Left lung (tissue), 10 donors: ENCODE results near the gene C1GALT1. TPM values are rescaled to one million over a fixed set of nuclear protein-coding genes. Genes with fewer than 3 reads are reported as not detected.

Source experiments
- ATAC-seq: fragments of 200-7000 bp; cut with Tn5 transposase; one replicate; pipeline ENCODE4 v1.9.1; 2020; ENCODE audit warnings: moderate library complexity
- DNase-seq, 4 donors: peaks; one replicate each; pipeline ENCODE4 v3.0.0-alpha.2; 2013 to 2020
- H3K27ac ChIP-seq, 2 donors: fragments of 200-600 bp; sonication (generic) in 1 of 2; one replicate each; pipeline versions ENCODE4 v1.5.0 to v1.8.0; 2020 to 2021
- H3K27me3 ChIP-seq, 2 donors: fragments of 200-600 bp; sonication (generic) in 1 of 2; one replicate each; pipeline versions ENCODE4 v1.5.0 to v1.8.0; 2020 to 2021
- H3K36me3 ChIP-seq, 2 donors: fragments of 200-600 bp; sonication (generic) in 1 of 2; one replicate each; pipeline versions ENCODE4 v1.5.0 to v1.8.0; 2020 to 2021
- H3K4me1 ChIP-seq, 2 donors: fragments of 200-600 bp; one replicate each; pipeline ENCODE4 v1.8.0; 2021
- H3K4me3 ChIP-seq, 2 donors: fragments of 200-600 bp; sonication (generic) in 1 of 2; one replicate each; pipeline versions ENCODE4 v1.5.0 to v1.8.0; 2020 to 2021; ENCODE audit warnings: mild to moderate bottlenecking in 1 of 2
- H3K9me3 ChIP-seq, 2 donors: fragments of 200-600 bp; sonication (generic) in 1 of 2; one replicate each; pipeline versions ENCODE4 v1.5.0 to v1.8.0; 2020 to 2021
- intact Hi-C, 2 donors: fragments of 100-400 bp; cut with DNase I; formaldehyde crosslinking; loops; one replicate each; pipeline versions ENCODE4 v1.11.2 to v1.14.2; 2022
- polyA plus RNA-seq, 6 donors: library from polyadenylated mRNA; unstranded; fragments of 120-200 nt; gene quantifications; one replicate each; pipeline ENCODE4 v1.2.1, GENCODE V29; 2013; ENCODE audit not compliant: insufficient read length in 6 of 6
- total RNA-seq, 2 donors: library from RNA; stranded (reverse); fragmentation: NEBNext Ultra II Directional; extraction: Animal tissue kit (Norgen Biotek cat#: 25700); gene quantifications; one replicate each; pipeline ENCODE4 v1.2.1, GENCODE V29; 2021
- TF ChIP-seq, protein P1 (sequence below), 2 donors: fragments of 200-600 bp; sonication (generic) in 1 of 2; IDR thresholded peaks; one replicate each; pipeline versions ENCODE4 v1.5.0 to v1.8.0; 2021; ENCODE audit warnings: antibody characterized with exemption in 2 of 2
- donor health status: DM: no; HTN: yes; CAD: no.
- donor health status: DM: no; HTN: no; CAD: no.

The C1GALT1 gene
- total and polyA plus RNA-seq, 8 donors = 14.0 to 39.3 (median 24.7) TPM

- H3K4me1 ChIP-seq = peaks cover 0 to 5% of the 10 kb centered on the region in 2 donors
- no peak for DNase-seq
- intact Hi-C loops = no loop called here
- no peaks in the 10 kb centered on the region for H3K9me3 ChIP-seq
- ATAC-seq = no peak
- no peaks in the 10 kb centered on the region for H3K27me3 ChIP-seq
- H3K4me3 ChIP-seq = no peak overlapping the region
- H3K36me3 ChIP-seq = no peaks in the 10 kb centered on the region
- TF ChIP-seq, protein P1, sequence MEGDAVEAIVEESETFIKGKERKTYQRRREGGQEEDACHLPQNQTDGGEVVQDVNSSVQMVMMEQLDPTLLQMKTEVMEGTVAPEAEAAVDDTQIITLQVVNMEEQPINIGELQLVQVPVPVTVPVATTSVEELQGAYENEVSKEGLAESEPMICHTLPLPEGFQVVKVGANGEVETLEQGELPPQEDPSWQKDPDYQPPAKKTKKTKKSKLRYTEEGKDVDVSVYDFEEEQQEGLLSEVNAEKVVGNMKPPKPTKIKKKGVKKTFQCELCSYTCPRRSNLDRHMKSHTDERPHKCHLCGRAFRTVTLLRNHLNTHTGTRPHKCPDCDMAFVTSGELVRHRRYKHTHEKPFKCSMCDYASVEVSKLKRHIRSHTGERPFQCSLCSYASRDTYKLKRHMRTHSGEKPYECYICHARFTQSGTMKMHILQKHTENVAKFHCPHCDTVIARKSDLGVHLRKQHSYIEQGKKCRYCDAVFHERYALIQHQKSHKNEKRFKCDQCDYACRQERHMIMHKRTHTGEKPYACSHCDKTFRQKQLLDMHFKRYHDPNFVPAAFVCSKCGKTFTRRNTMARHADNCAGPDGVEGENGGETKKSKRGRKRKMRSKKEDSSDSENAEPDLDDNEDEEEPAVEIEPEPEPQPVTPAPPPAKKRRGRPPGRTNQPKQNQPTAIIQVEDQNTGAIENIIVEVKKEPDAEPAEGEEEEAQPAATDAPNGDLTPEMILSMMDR (IDR thresholded peaks at IDR 0.05) = no peak
- H3K27ac ChIP-seq = no peak overlapping the region
Observed at GRCh38 chr7:7202375-7202720, 20.0 kb downstream of the C1GALT1 start.

DNA sequence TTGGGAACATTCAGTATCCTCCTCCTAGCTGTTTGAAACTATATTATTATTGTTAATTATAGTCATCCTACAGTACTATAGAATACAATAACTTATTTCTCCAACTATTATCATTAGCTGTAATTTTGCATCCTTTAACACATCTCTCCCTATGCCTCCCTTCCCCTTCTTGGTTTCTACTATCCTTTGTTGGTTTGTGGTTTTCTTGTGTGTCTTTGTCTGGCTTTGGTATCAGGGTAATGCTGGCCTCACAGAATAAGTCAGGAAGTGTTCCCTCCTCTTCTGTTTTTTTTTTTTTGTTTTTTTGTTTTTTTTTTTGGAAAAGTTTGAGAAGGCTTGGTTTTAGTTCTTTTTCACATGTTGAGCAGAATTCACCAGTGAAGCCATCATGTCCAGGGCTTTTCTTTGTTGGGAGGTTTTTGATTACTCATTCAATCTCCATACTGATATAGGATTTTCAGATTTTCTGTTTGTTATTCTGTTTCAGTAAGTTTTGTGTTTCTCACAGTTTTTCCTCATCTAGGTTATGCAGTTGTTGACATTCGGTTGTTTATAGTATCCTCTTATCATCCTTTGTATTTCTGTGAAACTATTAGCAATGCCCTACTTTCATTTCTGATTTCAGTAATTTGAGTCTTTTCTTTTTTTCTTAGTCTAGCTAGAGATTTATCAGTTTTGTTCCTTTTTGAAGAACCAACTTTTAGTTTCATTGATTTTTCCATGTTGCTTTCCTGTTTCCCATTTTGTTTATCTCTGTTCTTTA is 21.6 kb downstream of the C1GALT1 start:
- ATAC-seq = no peak
- no peaks in the 10 kb centered on the region for H3K9me3 ChIP-seq
- TF ChIP-seq, protein P1 (IDR thresholded peaks at IDR 0.05) = no peak
- no peaks in the 10 kb centered on the region for H3K36me3 ChIP-seq
- no peak for DNase-seq
- H3K27me3 ChIP-seq = no peaks in the 10 kb centered on the region
- no peak overlapping the region for H3K27ac ChIP-seq
- H3K4me3 ChIP-seq = no peak overlapping the region
- intact Hi-C loops = no loop called here
- peaks cover 0 to 5% of the 10 kb centered on the region in 2 donors for H3K4me1 ChIP-seq

DNA sequence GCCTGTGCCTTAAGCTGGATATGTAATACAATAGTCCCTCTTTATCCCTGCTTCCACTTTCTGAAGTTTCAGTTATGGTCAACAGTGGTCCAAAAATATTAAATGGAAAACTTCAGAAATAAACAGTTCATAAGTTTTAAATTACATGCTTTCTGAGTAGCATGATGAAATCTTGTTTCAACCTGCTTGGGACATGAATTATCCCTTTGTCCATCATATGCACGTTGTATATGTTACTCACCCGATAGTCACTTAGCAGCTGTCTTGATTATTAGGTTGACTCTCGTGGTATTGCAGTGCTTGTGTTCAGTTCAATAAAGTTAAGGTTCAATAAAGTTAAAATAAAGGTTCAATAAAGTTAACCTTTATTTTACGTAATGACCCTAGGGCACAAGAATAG is 25.5 kb downstream of the C1GALT1 start:
- H3K27ac ChIP-seq = no peak overlapping the region
- TF ChIP-seq, protein P1 (IDR thresholded peaks at IDR 0.05) = no peak
- no peak overlapping the region for H3K4me3 ChIP-seq
- ATAC-seq = no peak
- H3K9me3 ChIP-seq = no peaks in the 10 kb centered on the region
- H3K27me3 ChIP-seq = no peaks in the 10 kb centered on the region
- no peaks in the 10 kb centered on the region for H3K4me1 ChIP-seq
- intact Hi-C loops = no loop called here
- H3K36me3 ChIP-seq = peaks cover 0 to 3% of the 10 kb centered on the region in 2 donors
- DNase-seq = no peak

GRCh38 chr7:7208520-7208919 is 26.2 kb downstream of the C1GALT1 start:
- no peaks in the 10 kb centered on the region for H3K4me1 ChIP-seq
- ATAC-seq = no peak
- TF ChIP-seq, protein P1 (IDR thresholded peaks at IDR 0.05) = no peak
- peaks cover 0 to 3% of the 10 kb centered on the region in 2 donors for H3K36me3 ChIP-seq
- no peak for DNase-seq
- no peaks in the 10 kb centered on the region for H3K9me3 ChIP-seq
- H3K27ac ChIP-seq = no peak overlapping the region
- no peak overlapping the region for H3K4me3 ChIP-seq
- intact Hi-C loops = no loop called here
- no peaks in the 10 kb centered on the region for H3K27me3 ChIP-seq

DNA sequence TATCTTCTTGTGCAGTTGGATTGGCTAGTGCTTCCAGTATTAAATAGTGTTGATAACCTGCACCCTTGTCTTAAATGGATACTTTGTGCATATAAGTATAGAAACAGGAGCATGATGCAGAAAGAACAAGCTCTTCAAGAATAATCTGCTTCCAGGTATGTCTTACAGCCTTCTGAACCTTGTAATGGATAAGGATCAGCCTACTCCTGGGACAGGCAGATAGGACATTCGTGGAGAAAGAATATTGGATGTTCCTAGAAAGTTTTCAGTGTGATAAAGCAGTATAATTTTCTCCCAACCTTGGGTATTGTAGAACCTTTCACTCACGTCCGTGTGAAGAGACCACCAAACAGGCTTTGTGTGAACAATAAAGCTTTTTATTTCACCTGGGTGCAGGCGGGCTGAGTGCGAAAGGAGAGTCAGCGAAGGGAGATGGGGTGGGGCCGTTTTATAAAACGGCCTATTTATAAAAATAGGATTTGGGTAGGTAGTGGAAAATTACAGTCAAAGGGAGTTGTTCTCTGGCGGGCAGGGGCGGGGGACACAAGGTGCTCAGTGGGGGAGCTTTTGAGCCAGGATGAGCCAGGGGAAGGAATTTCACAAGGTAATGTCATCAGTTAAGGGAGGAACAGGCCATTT is 27.2 kb downstream of the C1GALT1 start:
- DNase-seq (no peak), ATAC-seq (no peak)
- H3K36me3 ChIP-seq = peaks cover 0 to 3% of the 10 kb centered on the region in 2 donors
- intact Hi-C loops = no loop called here
- TF ChIP-seq, protein P1 (IDR thresholded peaks at IDR 0.05) = no peak
- no peak overlapping the region for H3K4me3 ChIP-seq
- H3K27ac ChIP-seq = no peak overlapping the region
- H3K27me3 ChIP-seq = no peaks in the 10 kb centered on the region
- H3K9me3 ChIP-seq = no peaks in the 10 kb centered on the region
- H3K4me1 ChIP-seq = no peaks in the 10 kb centered on the region
